Activated T-cell treated with anti-CD3 and anti-CD28 coated beads, Interleukin-2, amount 50 U/mL, for 4 hours (primary cell): Measurements from ENCODE around the gene USF2. TPM values are rescaled to one million over a fixed set of nuclear protein-coding genes. Genes with fewer than 3 reads are reported as not detected.
"Not testable (repeated sequence)": the region's sequence is repeated elsewhere in the genome, so short reads cannot be mapped to it uniquely, and the experiment has no call there.

ENCODE experiments used
- ATAC-seq, 2 donors: fragments of 200-7000 bp; cut with Tn5 transposase; one replicate each; pipeline ENCODE4 v1.10.0; 2021
- DNase-seq: peaks from one replicate; pipeline ENCODE4 v3.0.0-alpha.2; 2020
- H3K27me3 Mint-ChIP-seq: one replicate; pipeline ENCODE4 v1.8.0; 2021; ENCODE audit warnings: low read depth, mixed read lengths
- H3K36me3 Mint-ChIP-seq: one replicate; pipeline ENCODE4 v1.8.0; 2022; ENCODE audit warnings: mixed read lengths; ENCODE audit not compliant: insufficient read depth
- H3K4me1 Mint-ChIP-seq: one replicate; pipeline ENCODE4 v1.8.0; 2021; ENCODE audit warnings: low read depth, mixed read lengths
- H3K4me3 Mint-ChIP-seq: one replicate; pipeline ENCODE4 v1.8.0; 2021; ENCODE audit warnings: mild to moderate bottlenecking, moderate library complexity, mixed read lengths
- H3K9me3 Mint-ChIP-seq: one replicate; pipeline ENCODE4 v1.8.0; 2021; ENCODE audit warnings: mixed read lengths
- total RNA-seq, 3 donors: library from RNA; stranded (reverse); gene quantifications; one replicate each; pipeline ENCODE4 v1.2.1, GENCODE V29; 2021

Gene USF2
- total RNA-seq, result 100 to 1,000 TPM; 130 to 145 (median 144) TPM

GRCh38 chr19:35268536-35269437, at the start of gene USF2:
Gene USF2, plus strand, starts transcription at chr19:35268962. Its CDS starts 140 bp downstream, at chr19:35269102.
- H3K27me3 Mint-ChIP-seq, result no peaks in the 10 kb centered on the region
- H3K4me3 Mint-ChIP-seq, result peak within 1 kb of the TSS; percentile 89
- H3K36me3 Mint-ChIP-seq, result peaks cover 25% of the 10 kb centered on the region
- H3K4me1 Mint-ChIP-seq, result peaks cover 32% of the 10 kb centered on the region
- ATAC-seq (peak; percentile 41 to 46), DNase-seq (peak; percentile 42)
- H3K9me3 Mint-ChIP-seq, result no peaks in the 10 kb centered on the region

GRCh38 chr19:35219008-35219407, 49.8 kb upstream of the USF2 start:
- no peaks in the 10 kb centered on the region for H3K36me3 Mint-ChIP-seq
- no peak overlapping the region for H3K4me3 Mint-ChIP-seq
- ATAC-seq (no peak), DNase-seq (no peak)
- H3K27me3 Mint-ChIP-seq, result no peaks in the 10 kb centered on the region
- H3K4me1 Mint-ChIP-seq, result peaks cover 57% of the 10 kb centered on the region
- peaks cover 7% of the 10 kb centered on the region for H3K9me3 Mint-ChIP-seq

GRCh38 chr19:35220315-35220921, 48.3 kb upstream of the USF2 start:
- peaks cover 7% of the 10 kb centered on the region for H3K9me3 Mint-ChIP-seq
- H3K27me3 Mint-ChIP-seq, result no peaks in the 10 kb centered on the region
- ATAC-seq (no peak), DNase-seq (no peak)
- H3K36me3 Mint-ChIP-seq, result no peaks in the 10 kb centered on the region
- no peak overlapping the region for H3K4me3 Mint-ChIP-seq
- peaks cover 45% of the 10 kb centered on the region for H3K4me1 Mint-ChIP-seq

- not testable (repeated sequence) for H3K9me3 Mint-ChIP-seq, DNase-seq, H3K27me3 Mint-ChIP-seq, H3K36me3 Mint-ChIP-seq, H3K4me3 Mint-ChIP-seq, ATAC-seq
- H3K4me1 Mint-ChIP-seq, result peaks cover 41% of the 10 kb centered on the region
These were observed 47.7 kb upstream of the USF2 start for GRCh38 chr19:35220973-35221590.

GRCh38 chr19:35222373-35223015, 46.3 kb upstream of the USF2 start:
- no peak overlapping the region for H3K4me3 Mint-ChIP-seq
- ATAC-seq (no peak), DNase-seq (no peak)

GRCh38 chr19:35223084-35223790, 45.5 kb upstream of the USF2 start:
- Mint-ChIP-seq H3K36me3 (no peaks in the 10 kb centered on the region), H3K9me3 (peaks cover 7% of the 10 kb centered on the region), H3K4me3 (no peak overlapping the region), H3K4me1 (peaks cover 32% of the 10 kb centered on the region), H3K27me3 (no peaks in the 10 kb centered on the region)
- ATAC-seq, result no peak
- DNase-seq, result no peak

More at GRCh38 chr19:35222373-35223015, 46.3 kb upstream of the USF2 start:
- peaks cover 32% of the 10 kb centered on the region for H3K4me1 Mint-ChIP-seq
- no peaks in the 10 kb centered on the region for H3K36me3 Mint-ChIP-seq
- H3K27me3 Mint-ChIP-seq, result no peaks in the 10 kb centered on the region
- peaks cover 7% of the 10 kb centered on the region for H3K9me3 Mint-ChIP-seq

GRCh38 chr19:35223862-35224505, 44.8 kb upstream of the USF2 start:
- H3K9me3 Mint-ChIP-seq, result peaks cover 5% of the 10 kb centered on the region

GRCh38 chr19:35224681-35225571, 43.8 kb upstream of the USF2 start:
- no peak for DNase-seq

More at GRCh38 chr19:35223862-35224505, 44.8 kb upstream of the USF2 start:
- Mint-ChIP-seq H3K4me1 (peaks cover 31% of the 10 kb centered on the region), H3K27me3 (no peaks in the 10 kb centered on the region), H3K4me3 (no peak overlapping the region), H3K36me3 (no peaks in the 10 kb centered on the region)
- ATAC-seq, result no peak
- DNase-seq, result no peak

GRCh38 chr19:35225951-35226350, 42.8 kb upstream of the USF2 start:
- H3K27me3 Mint-ChIP-seq, result peaks cover 2% of the 10 kb centered on the region
- no peaks in the 10 kb centered on the region for H3K9me3 Mint-ChIP-seq
- DNase-seq (no peak), ATAC-seq (no peak)
- peaks cover 18% of the 10 kb centered on the region for H3K4me1 Mint-ChIP-seq
- no peaks in the 10 kb centered on the region for H3K36me3 Mint-ChIP-seq
- H3K4me3 Mint-ChIP-seq, result no peak overlapping the region

More at GRCh38 chr19:35224681-35225571, 43.8 kb upstream of the USF2 start:
- Mint-ChIP-seq H3K36me3 (no peaks in the 10 kb centered on the region), H3K4me1 (peaks cover 25% of the 10 kb centered on the region), H3K4me3 (no peak overlapping the region), H3K9me3 (no peaks in the 10 kb centered on the region), H3K27me3 (peaks cover 2% of the 10 kb centered on the region)
- ATAC-seq, result no peak

GRCh38 chr19:35226748-35227147, 42.0 kb upstream of the USF2 start:
- H3K27me3 Mint-ChIP-seq, result peaks cover 2% of the 10 kb centered on the region
- no peak for DNase-seq
- H3K9me3 Mint-ChIP-seq, result no peaks in the 10 kb centered on the region
- H3K4me1 Mint-ChIP-seq, result peaks cover 18% of the 10 kb centered on the region
- no peaks in the 10 kb centered on the region for H3K36me3 Mint-ChIP-seq
- no peak overlapping the region for H3K4me3 Mint-ChIP-seq
- ATAC-seq, result no peak

- peaks cover 2% of the 10 kb centered on the region for H3K27me3 Mint-ChIP-seq
- H3K36me3 Mint-ChIP-seq, result no peaks in the 10 kb centered on the region
- ATAC-seq, result no peak
- no peak within 1 kb of the TSS for H3K4me3 Mint-ChIP-seq
- H3K9me3 Mint-ChIP-seq, result no peaks in the 10 kb centered on the region
- no peak for DNase-seq
- H3K4me1 Mint-ChIP-seq, result peaks cover 9% of the 10 kb centered on the region
These were observed 40.4 kb upstream of the USF2 start, which contains the start of gene FAM187B for GRCh38 chr19:35228177-35228930. Gene FAM187B, minus strand, starts transcription at chr19:35228739. Its CDS starts 59 bp downstream, at chr19:35228680.

- no peak for DNase-seq
These were observed 39.2 kb upstream of the USF2 start for GRCh38 chr19:35229601-35230000.

More at GRCh38 chr19:35229601-35230000, 39.2 kb upstream of the USF2 start:
- peaks cover 3% of the 10 kb centered on the region for H3K4me1 Mint-ChIP-seq
- ATAC-seq, result no peak
- no peaks in the 10 kb centered on the region for H3K9me3 Mint-ChIP-seq
- H3K27me3 Mint-ChIP-seq, result peaks cover 2% of the 10 kb centered on the region
- no peak overlapping the region for H3K4me3 Mint-ChIP-seq
- no peaks in the 10 kb centered on the region for H3K36me3 Mint-ChIP-seq
